HG02943 (cell line): ENCODE data around the gene XRCC5.

Source experiments
- ATAC-seq: cut with Tn5 transposase; IDR thresholded peaks from one replicate; pipeline ENCODE4 v1.9.1; 2021; ENCODE audit warnings: mild to moderate bottlenecking, low read depth, moderate library complexity; ENCODE audit not compliant: unreplicated experiment

XRCC5 gene

GRCh38 chr2:216083464-216084281 lies 25.5 kb upstream of the XRCC5 start:
- ATAC-seq: no peak

- no peak for ATAC-seq
These were observed 24.6 kb upstream of the XRCC5 start for GRCh38 chr2:216084547-216084946.

GRCh38 chr2:216086207-216086893 lies 22.8 kb upstream of the XRCC5 start:
- ATAC-seq: no peak

- no peak for ATAC-seq
These were observed 18.8 kb upstream of the XRCC5 start for GRCh38 chr2:216090369-216090786.

GRCh38 chr2:216092646-216093045 lies 16.5 kb upstream of the XRCC5 start:
- no peak for ATAC-seq

GRCh38 chr2:216094701-216095100 lies 14.4 kb upstream of the XRCC5 start:
- ATAC-seq: no peak

GRCh38 chr2:216098421-216099334 lies 10.5 kb upstream of the XRCC5 start:
- ATAC-seq: no peak

GRCh38 chr2:216101109-216101508 lies 8.0 kb upstream of the XRCC5 start:
- ATAC-seq: no peak

GRCh38 chr2:216103213-216103612 lies 5.9 kb upstream of the XRCC5 start:
- no peak for ATAC-seq

GRCh38 chr2:216104691-216105090 lies 4.5 kb upstream of the XRCC5 start:
- ATAC-seq: no peak

- no peak for ATAC-seq
These were observed 1.8 kb upstream of the XRCC5 start for GRCh38 chr2:216107320-216107719.

- no peak for ATAC-seq
These were observed 1.4 kb upstream of the XRCC5 start for GRCh38 chr2:216107760-216108159.

GRCh38 chr2:216108310-216108966 lies 710 bp upstream of the XRCC5 start:
- no peak for ATAC-seq

GRCh38 chr2:216109962-216110614 lies 940 bp downstream of the XRCC5 start:
- no peak for ATAC-seq

GRCh38 chr2:216110620-216111019 lies 1.5 kb downstream of the XRCC5 start:
- ATAC-seq: no peak

GRCh38 chr2:216111122-216111521 lies 2.0 kb downstream of the XRCC5 start:
- no peak for ATAC-seq

- no peak for ATAC-seq
These were observed 3.8 kb downstream of the XRCC5 start for GRCh38 chr2:216112926-216113325.

GRCh38 chr2:216113572-216113971 lies 4.4 kb downstream of the XRCC5 start:
- peak; percentile 64 for ATAC-seq

- ATAC-seq: peak; percentile 5
These were observed 5.2 kb downstream of the XRCC5 start for GRCh38 chr2:216114382-216114713.
